ENCODE results near the gene DYNLT2B. TPM values are rescaled to one million over a fixed set of nuclear protein-coding genes. Genes with fewer than 3 reads are reported as not detected.

The DYNLT2B gene
- total and polyA plus RNA-seq, 2 experiments from 2014 or later = 9.6 to 39.7 TPM

GRCh38 chr3:196275126-196275525 lies 42.9 kb downstream of the DYNLT2B start:
- Histone ChIP-seq H3K9me3 (ENCODE audit: low read depth) (no peaks in the 10 kb centered on the region), H3K36me3 (ENCODE audit: low read depth) (peaks cover 3% of the 10 kb centered on the region; the same call in 1 of the 2 replicates), H2AFZ (no peak overlapping the region), H3K9me2 (ENCODE audit: insufficient read depth) (no peaks in the 10 kb centered on the region), H3F3A (ENCODE audit: insufficient read depth) (peaks cover 23% of the 10 kb centered on the region), H3K27me3 (replicated peaks; ENCODE audit: insufficient read depth) (no peaks in the 10 kb centered on the region), H3K4me3 (no peak overlapping the region), H3K4me2 (ENCODE audit: unreplicated experiment) (no peak overlapping the region), H4K20me1 (ENCODE audit: insufficient read depth) (no peaks in the 10 kb centered on the region), H3K79me2 (ENCODE audit: insufficient read depth) (peaks cover 91% of the 10 kb centered on the region), H3K9ac (no peak overlapping the region), H3K4me1 (ENCODE audit: insufficient read depth) (peaks cover 24% of the 10 kb centered on the region), H3K27ac (no peak overlapping the region)
- in situ Hi-C loops (cut with MboI) = no loop called here
- TF ChIP-seq EZH2 (IDR thresholded peaks at IDR 0.05; ENCODE audit: insufficient read depth, poor library complexity, severe bottlenecking) (no peak), EZH2phosphoT487 (IDR thresholded peaks at IDR 0.05; ENCODE audit: insufficient read depth, low read depth) (no peak)
- 96 to 97% methylated on average over 5 of the region's 5 CpGs for WGBS, 2 experiments (ENCODE audit: low coverage in 1 of 2, low lambda C conversion rate in 2 of 2, missing lambda C conversion rate in 2 of 2)
- DNase-seq = no peak

- in situ Hi-C loops (cut with MboI) = no loop called here
These were observed 43.5 kb downstream of the DYNLT2B start for GRCh38 chr3:196274585-196274984.

GRCh38 chr3:196273655-196274054 lies 44.4 kb downstream of the DYNLT2B start:
- no peak overlapping the region for H3K4me3 ChIP-seq
- peaks cover 8% of the 10 kb centered on the region for H3K36me3 ChIP-seq (ENCODE audit: low read depth)
- H2AFZ ChIP-seq = no peak overlapping the region
- H3K9ac ChIP-seq = no peak overlapping the region
- no peak for DNase-seq
- no peak overlapping the region for H3K27ac ChIP-seq
- H3K9me2 ChIP-seq (ENCODE audit: insufficient read depth) = no peaks in the 10 kb centered on the region
- no peak for TF ChIP-seq EZH2phosphoT487 (IDR thresholded peaks at IDR 0.05; ENCODE audit: insufficient read depth, low read depth)
- no peak for TF ChIP-seq EZH2 (IDR thresholded peaks at IDR 0.05; ENCODE audit: insufficient read depth, poor library complexity, severe bottlenecking)
- H3K4me2 ChIP-seq (ENCODE audit: unreplicated experiment) = no peak overlapping the region
- H3K79me2 ChIP-seq (ENCODE audit: insufficient read depth) = peaks cover 92% of the 10 kb centered on the region
- no peaks in the 10 kb centered on the region for H3K9me3 ChIP-seq (ENCODE audit: low read depth)
- no peaks in the 10 kb centered on the region for H3K27me3 ChIP-seq (replicated peaks; ENCODE audit: insufficient read depth)
- in situ Hi-C loops (cut with MboI) = no loop called here
- H3K4me1 ChIP-seq (ENCODE audit: insufficient read depth) = peaks cover 21% of the 10 kb centered on the region; the same call in 1 of the 2 replicates
- WGBS, 2 experiments (ENCODE audit: low coverage in 1 of 2, low lambda C conversion rate in 2 of 2, missing lambda C conversion rate in 2 of 2) = 92 to 96% methylated on average over 12 of the region's 12 CpGs
- H3F3A ChIP-seq (ENCODE audit: insufficient read depth) = peaks cover 25% of the 10 kb centered on the region; the same call in 1 of the 2 replicates
- no peaks in the 10 kb centered on the region for H4K20me1 ChIP-seq (ENCODE audit: insufficient read depth)

More at GRCh38 chr3:196274585-196274984, 43.5 kb downstream of the DYNLT2B start:
- Histone ChIP-seq H3K4me1 (ENCODE audit: insufficient read depth) (peaks cover 23% of the 10 kb centered on the region), H4K20me1 (ENCODE audit: insufficient read depth) (no peaks in the 10 kb centered on the region), H3F3A (ENCODE audit: insufficient read depth) (peaks cover 21% of the 10 kb centered on the region), H3K4me3 (no peak overlapping the region), H3K9me3 (ENCODE audit: low read depth) (no peaks in the 10 kb centered on the region), H3K4me2 (ENCODE audit: unreplicated experiment) (no peak overlapping the region), H2AFZ (no peak overlapping the region), H3K9ac (no peak overlapping the region), H3K27ac (no peak overlapping the region), H3K79me2 (ENCODE audit: insufficient read depth) (peaks cover 94% of the 10 kb centered on the region), H3K36me3 (ENCODE audit: low read depth) (peaks cover 5% of the 10 kb centered on the region; the same call in 1 of the 2 replicates), H3K27me3 (replicated peaks; ENCODE audit: insufficient read depth) (no peaks in the 10 kb centered on the region), H3K9me2 (ENCODE audit: insufficient read depth) (no peaks in the 10 kb centered on the region)
- DNase-seq = peak; percentile 50
- TF ChIP-seq EZH2phosphoT487 (IDR thresholded peaks at IDR 0.05; ENCODE audit: insufficient read depth, low read depth) (no peak), EZH2 (IDR thresholded peaks at IDR 0.05; ENCODE audit: insufficient read depth, poor library complexity, severe bottlenecking) (no peak)
- 82 to 97% methylated on average over 5 of the region's 5 CpGs for WGBS, 2 experiments (ENCODE audit: low coverage in 1 of 2, low lambda C conversion rate in 2 of 2, missing lambda C conversion rate in 2 of 2)

GRCh38 chr3:196272826-196273225 lies 45.2 kb downstream of the DYNLT2B start:
- TF ChIP-seq EZH2phosphoT487 (IDR thresholded peaks at IDR 0.05; ENCODE audit: insufficient read depth, low read depth) = no peak
- TF ChIP-seq EZH2 (IDR thresholded peaks at IDR 0.05; ENCODE audit: insufficient read depth, poor library complexity, severe bottlenecking) = no peak
- H3K27ac ChIP-seq = no peak overlapping the region
- WGBS, 2 experiments (ENCODE audit: low coverage in 1 of 2, low lambda C conversion rate in 2 of 2, missing lambda C conversion rate in 2 of 2) = 97 to 98% methylated on average over 14 of the region's 14 CpGs
- no peaks in the 10 kb centered on the region for H4K20me1 ChIP-seq (ENCODE audit: insufficient read depth)
- in situ Hi-C loops (cut with MboI) = no loop called here
- H3K9ac ChIP-seq = no peak overlapping the region
- no peak for DNase-seq
- peaks cover 24% of the 10 kb centered on the region; the same call in 1 of the 2 replicates for H3K4me1 ChIP-seq (ENCODE audit: insufficient read depth)
- peaks cover 85% of the 10 kb centered on the region for H3K79me2 ChIP-seq (ENCODE audit: insufficient read depth)
- peaks cover 8% of the 10 kb centered on the region for H3K36me3 ChIP-seq (ENCODE audit: low read depth)
- no peaks in the 10 kb centered on the region for H3K27me3 ChIP-seq (replicated peaks; ENCODE audit: insufficient read depth)
- H3K9me3 ChIP-seq (ENCODE audit: low read depth) = no peaks in the 10 kb centered on the region
- no peaks in the 10 kb centered on the region for H3K9me2 ChIP-seq (ENCODE audit: insufficient read depth)
- peaks cover 28% of the 10 kb centered on the region; the same call in 1 of the 2 replicates for H3F3A ChIP-seq (ENCODE audit: insufficient read depth)
- H3K4me2 ChIP-seq (ENCODE audit: unreplicated experiment) = no peak overlapping the region
- H2AFZ ChIP-seq = no peak overlapping the region
- no peak overlapping the region for H3K4me3 ChIP-seq
